DMS79 treated with DMSO at 0.1 percent for 48 hours (cell line): ENCODE results near the gene ZC3H10.
"Not testable (repeated sequence)": the region's sequence is repeated elsewhere in the genome, so short reads cannot be mapped to it uniquely, and the experiment has no call there.

Experiments
- DNase-seq: peaks from one replicate; lab custom pipeline; 2025; lab: John Stamatoyannopoulos, UW

Gene ZC3H10, protein sequence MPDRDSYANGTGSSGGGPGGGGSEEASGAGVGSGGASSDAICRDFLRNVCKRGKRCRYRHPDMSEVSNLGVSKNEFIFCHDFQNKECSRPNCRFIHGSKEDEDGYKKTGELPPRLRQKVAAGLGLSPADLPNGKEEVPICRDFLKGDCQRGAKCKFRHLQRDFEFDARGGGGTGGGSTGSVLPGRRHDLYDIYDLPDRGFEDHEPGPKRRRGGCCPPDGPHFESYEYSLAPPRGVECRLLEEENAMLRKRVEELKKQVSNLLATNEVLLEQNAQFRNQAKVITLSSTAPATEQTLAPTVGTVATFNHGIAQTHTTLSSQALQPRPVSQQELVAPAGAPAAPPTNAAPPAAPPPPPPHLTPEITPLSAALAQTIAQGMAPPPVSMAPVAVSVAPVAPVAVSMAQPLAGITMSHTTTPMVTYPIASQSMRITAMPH

DNA sequence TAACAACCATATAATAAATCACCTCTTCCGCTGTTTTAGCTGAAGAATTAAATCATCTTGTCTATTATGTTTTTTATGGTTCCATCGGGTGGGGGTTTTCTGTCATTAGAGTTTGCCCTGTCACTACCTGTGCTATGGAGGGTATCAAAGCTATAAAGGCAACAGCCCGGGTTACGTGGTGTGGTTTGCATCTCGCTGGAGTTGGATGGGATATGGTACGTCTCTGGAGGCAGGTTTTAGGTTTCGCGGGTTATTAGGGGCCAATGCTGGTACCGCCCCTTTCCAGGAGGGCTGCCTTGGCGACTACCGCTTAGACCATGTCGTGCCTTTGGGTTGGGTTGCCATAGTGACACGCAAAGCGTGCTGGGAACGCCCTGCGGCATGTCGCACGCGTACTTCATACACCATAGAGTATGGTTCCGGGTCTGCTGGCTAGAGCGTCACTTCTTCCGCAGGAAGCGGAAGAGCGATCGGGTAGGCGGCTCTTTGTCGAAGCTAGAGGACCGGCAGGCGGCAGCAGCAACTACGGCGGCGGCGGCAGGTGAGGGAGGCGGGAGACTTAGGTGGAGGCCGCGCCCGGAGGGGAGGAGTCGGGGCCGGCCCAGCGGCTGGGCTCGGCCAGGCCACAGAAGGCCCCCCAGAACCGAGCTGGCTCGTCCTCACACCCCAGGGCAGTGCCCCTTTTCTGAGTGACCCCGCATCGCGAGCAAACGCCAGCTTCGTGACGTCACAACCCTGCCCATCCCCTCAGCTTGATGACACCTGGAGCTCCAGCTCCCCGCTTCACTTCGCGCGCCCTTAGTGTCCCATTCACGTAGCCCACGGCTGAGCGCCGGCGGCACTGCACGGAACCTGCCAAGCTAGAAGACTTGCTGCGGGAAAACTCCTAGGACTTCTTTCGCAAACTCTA lies at the start of gene ZC3H10:
TSS of gene ZC3H10 (plus strand) at position 489 of the 910 bp plus-strand sequence. CDS start 2,297 bp downstream, outside the sequence.
- DNase-seq: peak; percentile 91

DNA sequence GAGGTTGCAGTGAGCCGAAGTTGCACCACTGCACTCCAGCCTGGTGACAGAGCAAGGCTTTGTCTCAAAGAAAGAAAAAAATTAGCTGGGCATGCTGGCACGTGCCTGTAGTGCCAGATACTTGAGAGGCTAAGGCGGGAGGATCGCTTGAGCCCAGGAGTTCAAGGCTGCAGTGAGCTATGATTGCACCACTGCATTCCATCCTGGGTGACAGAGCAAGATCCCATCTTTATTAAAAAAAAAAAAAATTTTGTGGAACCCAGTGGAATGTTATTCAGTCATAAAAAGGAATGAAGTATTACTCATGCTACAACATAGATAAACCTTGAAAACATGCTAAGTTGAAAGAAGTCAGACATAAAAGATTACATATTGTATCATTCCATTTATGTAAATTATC lies 46.4 kb upstream of the ZC3H10 start:
- DNase-seq: no peak

DNA sequence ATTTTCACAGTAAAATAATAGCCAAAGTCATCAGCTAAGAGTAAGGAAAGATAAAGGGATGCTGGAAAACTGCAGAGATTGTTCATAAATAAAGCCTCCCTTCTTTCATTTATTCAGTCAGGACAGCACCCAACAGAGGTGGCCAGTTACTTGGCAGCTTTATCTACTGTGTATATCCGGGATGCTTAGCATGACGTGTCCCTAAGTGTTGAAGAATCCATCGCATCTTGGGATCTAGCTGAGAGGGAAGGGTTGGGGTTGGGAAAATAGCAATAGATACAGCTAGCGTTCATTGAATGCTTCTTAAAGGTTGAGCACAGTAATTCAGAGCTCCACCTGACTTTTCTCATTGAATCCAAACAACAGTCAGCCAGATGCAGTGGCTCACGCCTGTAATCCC lies 43.7 kb upstream of the ZC3H10 start:
- DNase-seq: no peak

DNA sequence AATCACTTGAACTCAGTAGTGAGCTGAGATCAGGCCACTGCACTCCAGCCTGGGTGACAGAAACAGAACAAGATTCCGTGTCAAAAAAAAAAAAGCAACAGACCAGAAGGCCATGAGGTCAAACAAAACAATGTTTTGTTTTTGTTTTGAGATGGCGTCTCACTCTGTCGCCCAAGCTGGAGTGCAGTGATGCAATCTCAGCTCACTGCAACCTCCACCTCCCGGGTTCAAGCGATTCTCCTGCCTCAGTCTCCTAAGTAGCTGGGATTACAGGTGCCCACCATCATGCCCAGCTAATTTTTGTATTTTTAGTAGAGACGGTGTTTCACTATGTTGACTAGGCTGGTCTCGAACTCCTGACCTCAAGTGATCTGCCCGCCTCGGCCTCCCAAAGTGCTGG lies 40.1 kb upstream of the ZC3H10 start:
- DNase-seq: not testable (repeated sequence)

DNA sequence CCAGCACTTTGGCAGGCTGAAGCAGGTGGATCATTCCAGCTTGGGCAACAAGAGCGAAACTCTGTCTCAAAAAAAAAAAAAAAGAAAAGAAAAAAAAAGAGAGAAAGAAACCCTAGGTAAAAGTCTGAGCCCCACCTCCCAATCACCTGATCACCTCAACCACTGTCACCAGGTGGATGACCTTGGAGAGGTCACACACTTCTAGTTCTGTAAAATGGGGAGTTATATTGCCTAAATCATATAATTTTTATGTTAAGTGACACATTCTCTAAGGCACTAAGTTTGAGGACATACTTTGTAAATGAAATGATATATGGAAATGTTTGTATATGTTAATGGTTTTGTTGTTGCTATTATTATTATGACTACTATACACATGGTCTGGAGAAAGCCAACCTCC lies 39.6 kb upstream of the ZC3H10 start:
- DNase-seq: no peak

DNA sequence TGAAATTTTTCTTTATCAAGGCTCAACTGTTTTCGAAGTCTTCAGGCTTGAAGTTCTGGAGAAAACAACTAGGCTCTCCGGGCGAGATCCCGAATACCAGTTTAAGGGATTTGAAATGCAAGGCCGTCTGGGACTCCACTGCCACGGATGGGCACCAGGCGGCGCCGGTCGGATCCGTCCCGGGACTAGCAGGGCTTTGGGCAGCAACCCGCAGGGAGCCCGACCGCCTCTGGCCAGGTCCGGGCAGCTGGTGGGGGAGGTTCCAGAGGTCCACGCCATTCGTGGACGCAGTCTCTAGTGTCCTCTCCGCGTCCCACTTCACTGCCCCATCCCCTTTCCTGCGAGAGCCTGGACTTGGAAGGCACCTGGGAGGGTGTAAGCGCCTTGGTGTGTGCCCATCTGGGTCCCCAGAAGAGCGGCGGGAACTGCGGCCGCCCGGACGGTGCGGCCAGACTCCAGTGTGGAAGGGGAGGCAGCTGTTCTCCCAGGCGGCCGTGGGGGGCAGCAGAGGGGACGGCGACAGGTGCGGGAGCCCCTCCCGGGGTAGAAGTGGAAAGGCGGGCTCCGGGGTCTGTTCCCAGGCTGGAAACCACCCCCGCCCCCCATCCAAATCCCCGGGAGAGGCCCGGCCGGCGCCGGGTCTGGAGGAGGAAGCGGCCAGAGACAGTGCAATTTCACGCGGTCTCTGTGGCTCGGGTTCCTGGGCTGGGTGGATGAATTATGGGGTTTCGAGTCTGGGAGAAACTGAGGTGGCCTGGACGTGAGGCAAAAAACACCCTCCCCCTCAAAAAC lies 38.9 kb upstream of the ZC3H10 start:
- DNase-seq: peak; percentile 51

DNA sequence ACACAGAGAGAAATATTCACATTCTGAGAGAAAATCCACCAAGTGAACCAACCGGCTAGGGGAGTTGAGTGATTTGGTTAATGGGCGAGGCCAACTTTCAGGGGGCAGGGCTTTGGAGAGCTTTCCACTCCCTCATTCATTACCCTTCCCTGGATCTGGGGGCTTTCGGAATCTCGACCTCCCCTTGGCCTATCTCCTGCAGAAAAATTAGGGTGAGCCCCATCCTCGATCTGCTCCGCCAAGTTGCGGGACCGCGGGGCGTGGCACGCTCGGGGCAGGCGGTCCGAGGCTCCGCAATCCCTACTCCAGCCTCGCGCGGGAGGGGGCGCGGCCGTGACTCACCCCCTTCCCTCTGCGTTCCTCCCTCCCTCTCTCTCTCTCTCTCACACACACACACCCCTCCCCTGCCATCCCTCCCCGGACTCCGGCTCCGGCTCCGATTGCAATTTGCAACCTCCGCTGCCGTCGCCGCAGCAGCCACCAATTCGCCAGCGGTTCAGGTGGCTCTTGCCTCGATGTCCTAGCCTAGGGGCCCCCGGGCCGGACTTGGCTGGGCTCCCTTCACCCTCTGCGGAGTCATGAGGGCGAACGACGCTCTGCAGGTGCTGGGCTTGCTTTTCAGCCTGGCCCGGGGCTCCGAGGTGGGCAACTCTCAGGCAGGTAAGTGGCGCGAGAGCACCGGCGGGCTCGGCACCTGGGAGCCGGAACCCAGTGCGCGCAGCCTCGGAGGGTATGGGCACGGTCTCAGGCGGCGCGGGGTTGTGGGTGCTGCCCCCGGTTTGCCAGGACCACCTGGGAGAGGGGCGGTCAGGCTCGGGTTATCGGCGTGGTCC lies 38.1 kb upstream of the ZC3H10 start, which contains the start of gene ERBB3:
TSS of gene ERBB3 (plus strand) at position 443 of the 833 bp plus-strand sequence. CDS start at position 579, 136 bp downstream.
- DNase-seq: peak; percentile 66

DNA sequence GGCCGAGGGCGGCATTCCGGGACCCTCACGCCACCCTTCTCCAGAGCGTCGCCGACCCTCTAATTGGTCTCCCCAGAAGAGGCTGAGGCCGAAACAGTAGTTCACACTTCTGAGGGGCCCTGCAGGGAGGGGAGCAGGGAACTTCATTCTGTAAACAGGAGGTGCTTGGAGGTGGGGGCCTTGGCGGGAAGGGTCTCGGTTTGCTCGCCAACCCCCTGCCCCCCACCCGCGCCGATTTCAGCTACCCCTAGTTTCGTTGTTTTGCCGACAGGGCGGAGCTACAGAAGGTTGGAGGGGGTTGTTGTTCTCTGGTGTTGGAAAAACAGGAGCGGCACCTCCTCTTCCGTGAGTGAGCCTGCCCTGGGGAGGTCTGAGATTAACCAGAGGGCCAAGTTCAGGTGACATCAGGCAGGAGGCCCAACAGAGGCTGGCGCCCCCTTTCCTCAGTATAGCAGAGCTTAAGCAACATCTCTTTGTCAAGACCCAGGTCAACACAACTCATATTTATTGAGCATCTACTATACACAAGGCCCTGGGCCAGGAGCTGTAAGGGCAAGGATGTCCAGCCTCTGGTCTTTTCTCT lies 37.4 kb upstream of the ZC3H10 start:
- no peak for DNase-seq

DNA sequence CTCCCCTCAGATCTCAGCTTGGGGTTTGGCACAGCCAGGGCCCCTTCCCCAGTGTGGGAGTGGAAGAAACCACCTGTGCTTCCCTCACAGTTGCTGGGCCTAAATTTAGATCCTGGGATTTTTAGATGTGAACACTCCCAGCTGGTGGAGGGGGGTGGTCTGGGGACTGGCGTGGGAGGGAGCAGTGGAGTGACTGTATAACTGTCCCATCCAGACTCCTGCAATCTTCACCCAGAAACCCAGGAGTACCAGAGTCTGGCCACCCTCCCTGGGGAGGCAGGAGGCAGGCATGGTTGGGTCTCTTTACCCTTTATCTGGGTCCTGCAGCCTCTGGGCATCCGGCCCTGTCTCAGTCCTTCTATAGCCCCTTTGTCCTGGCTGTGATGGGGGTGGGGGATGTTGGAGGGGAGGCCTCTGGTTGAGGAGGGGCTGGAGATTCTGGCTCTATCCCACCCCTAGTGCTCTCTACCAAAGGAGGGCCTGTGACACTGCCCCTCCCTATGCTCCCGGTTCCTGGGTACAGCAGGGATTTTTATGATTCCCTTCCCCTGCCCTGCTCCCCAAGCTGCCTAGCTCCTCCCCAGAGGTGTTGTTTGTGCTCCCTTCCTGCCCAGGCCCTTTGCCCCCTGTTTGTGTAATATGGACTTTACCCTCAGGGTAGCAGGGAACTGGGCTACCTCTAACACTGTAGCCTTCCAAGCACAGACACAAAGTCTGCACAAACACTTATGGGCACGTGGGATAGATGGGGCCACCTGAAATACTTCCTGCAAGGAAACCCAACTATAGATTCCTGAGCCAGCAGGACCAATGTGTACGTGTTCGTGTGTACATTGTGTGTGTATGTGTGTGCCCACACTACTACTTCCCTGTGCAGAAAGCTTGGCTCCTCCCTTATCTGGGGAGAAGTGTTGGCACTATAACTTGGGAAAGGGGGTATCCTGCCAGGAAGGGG lies 36.4 kb upstream of the ZC3H10 start:
- DNase-seq: no peak

DNA sequence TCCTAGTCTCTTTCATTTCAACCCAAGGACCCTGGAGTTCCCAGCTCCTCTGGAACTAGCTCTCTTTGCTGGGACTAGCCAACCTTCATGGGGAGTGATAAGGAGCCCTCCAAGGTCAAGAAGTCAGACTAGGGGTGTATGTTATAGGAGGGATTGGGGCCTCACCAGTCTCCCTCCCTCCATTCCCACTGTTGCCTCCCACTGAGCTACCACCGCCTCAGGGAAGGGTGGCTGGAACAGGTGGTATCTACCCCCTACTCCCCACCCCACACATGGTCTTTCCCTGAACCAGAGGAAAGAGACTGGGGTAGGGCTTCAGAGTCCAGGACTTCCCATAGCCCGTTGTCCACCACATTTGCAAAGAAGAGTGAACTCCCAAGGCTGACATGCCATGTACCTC lies 35.7 kb upstream of the ZC3H10 start:
- no peak for DNase-seq

DNA sequence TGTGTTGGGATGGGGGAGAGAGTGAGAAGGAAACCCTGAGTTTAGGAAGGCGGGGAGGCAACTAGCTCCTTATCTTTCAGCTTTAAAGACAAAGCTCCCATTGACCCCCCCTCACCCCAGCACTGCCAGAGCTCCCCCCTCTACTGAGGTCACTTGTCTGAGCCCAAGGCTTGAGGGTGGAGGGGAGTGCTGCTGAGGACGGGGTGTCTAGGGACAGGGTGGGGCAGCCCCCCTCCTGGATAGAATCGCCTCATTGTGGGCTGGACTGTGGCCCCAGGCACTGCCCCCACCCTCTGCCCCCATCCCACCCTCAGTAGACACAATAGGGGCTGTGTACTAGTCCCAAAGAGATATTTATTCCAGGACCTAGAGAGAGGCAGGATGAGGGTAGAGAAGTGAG lies 35.1 kb upstream of the ZC3H10 start:
- DNase-seq: no peak

DNA sequence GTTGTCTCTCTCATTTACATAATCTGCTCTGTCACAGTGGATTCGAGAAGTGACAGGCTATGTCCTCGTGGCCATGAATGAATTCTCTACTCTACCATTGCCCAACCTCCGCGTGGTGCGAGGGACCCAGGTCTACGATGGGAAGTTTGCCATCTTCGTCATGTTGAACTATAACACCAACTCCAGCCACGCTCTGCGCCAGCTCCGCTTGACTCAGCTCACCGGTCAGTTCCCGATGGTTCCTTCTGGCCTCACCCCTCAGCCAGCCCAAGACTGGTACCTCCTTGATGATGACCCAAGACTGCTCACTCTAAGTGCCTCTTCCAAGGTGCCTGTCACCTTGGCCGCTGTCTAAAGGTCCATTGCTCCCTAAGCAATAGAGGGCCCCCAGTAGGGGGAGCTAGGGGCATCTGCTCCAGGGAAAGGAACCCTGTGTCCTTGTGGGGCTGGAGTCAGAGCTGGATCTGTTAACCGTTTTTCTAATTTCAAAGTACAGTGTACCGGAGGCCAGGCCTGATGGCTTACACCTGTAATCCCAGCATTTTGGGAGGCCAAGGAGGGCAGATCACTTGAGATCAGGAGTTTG lies 33.0 kb upstream of the ZC3H10 start:
- no peak for DNase-seq

DNA sequence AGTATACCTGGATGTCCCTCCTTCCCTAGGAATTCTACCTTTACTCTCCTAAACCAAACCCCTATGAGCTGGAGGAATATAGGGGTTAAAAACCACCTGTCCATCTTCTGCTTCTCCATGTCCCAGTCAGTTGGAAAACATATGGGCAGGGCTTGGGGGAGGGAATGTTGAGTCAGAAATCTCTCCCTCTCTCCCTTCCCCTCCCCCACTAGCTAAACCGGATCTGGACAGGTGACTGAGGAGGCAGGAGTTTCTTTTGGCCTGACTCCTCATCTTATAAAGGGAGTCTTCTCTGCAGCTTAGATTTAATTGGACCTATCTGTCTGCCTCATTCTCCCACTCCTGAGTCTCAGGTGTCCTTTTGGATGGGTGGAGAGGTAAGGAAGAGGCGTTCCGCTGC lies 32.0 kb upstream of the ZC3H10 start:
- no peak for DNase-seq

DNA sequence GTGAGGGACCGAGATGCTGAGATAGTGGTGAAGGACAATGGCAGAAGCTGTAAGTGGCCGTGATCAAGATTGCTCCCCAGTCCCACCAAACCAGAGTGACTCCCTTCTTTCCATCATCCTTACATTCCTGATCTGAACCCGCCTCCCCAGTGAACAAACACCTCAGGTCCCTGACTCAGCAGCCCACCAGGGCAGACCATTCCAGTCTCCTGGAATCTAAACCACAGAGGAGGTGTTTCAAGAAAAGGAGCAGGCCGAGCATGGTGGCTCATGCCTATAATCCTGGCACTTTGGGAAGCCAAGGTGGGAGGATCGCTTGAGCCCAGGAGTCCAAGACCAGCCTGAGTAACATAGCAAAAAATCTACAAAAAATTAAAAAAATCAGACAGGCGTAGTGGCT lies 31.5 kb upstream of the ZC3H10 start:
- no peak for DNase-seq

DNA sequence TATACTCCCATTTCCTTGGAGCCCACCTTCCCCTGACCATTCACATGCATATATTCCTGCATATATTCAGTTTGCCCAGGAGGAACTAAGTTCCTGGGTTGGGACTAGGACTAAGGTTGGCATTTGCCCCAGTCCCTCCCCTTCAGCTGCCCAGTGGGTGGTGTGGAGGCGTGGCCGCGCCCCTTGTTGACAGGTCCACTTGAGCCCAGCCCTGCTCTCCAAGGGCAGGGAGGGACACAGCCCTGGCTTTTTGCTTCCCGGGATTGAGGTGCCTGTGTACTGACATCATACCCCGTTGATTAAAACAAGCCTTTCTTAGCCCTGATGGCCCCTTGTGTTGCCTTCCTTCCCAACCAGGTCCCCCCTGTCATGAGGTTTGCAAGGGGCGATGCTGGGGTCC lies 30.8 kb upstream of the ZC3H10 start:
- no peak for DNase-seq

DNA sequence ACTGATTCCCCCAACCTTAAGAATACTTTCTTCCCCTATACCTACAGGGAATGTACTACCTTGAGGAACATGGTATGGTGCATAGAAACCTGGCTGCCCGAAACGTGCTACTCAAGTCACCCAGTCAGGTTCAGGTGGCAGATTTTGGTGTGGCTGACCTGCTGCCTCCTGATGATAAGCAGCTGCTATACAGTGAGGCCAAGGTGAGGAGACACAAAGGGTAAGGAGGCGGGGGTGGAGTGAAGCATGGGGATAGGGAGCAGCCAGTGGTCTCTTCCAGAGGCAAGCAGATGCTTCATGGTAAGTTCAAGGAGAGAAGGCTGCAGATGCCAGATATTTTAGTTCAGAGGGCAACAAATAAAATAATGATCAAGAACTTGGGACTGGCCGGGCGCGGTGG lies 20.3 kb upstream of the ZC3H10 start:
- DNase-seq: no peak

DNA sequence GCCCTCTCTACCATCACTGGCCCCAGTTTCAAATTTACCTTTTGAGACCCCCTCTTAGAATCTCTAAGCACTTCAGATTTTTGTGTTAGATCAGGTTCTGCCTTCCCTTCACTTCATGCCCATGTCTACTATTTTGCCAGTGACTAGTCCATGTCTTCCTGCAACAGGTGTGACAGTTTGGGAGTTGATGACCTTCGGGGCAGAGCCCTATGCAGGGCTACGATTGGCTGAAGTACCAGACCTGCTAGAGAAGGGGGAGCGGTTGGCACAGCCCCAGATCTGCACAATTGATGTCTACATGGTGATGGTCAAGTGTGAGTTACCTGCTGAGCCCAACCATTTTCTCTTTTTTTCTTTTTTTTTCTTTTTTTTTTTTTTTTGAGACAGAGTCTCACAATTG lies 19.5 kb upstream of the ZC3H10 start:
- DNase-seq: no peak

DNA sequence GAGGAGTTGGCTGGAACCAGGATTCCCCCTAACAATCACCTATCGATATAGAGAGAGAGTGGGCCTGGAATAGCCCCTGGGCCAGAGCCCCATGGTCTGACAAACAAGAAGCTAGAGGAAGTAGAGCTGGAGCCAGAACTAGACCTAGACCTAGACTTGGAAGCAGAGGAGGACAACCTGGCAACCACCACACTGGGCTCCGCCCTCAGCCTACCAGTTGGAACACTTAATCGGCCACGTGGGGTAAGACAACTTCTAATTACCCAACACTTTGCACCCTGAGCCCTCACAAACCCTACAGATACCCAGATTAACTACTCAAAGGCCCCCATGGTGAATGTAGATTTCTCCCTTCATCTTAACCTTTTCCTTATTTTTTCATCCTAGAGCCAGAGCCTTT lies 18.3 kb upstream of the ZC3H10 start:
- DNase-seq: no peak

DNA sequence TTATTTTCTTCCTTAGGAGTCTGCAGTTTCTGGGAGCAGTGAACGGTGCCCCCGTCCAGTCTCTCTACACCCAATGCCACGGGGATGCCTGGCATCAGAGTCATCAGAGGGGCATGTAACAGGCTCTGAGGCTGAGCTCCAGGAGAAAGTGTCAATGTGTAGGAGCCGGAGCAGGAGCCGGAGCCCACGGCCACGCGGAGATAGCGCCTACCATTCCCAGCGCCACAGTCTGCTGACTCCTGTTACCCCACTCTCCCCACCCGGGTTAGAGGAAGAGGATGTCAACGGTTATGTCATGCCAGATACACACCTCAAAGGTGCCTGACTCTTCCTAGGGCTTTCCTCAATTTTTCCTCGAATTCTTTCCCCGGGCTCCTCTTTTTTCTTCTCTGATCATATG lies 17.0 kb upstream of the ZC3H10 start:
- no peak for DNase-seq
